CD4-positive, alpha-beta memory T cell (primary cell): Measurements from ENCODE around the gene PRKG1. TPM values are rescaled to one million over a fixed set of nuclear protein-coding genes. Genes with fewer than 3 reads are reported as not detected.

Experiments used
- CTCF ChIA-PET: fragments of 350-600 bp; sonication (Branson Sonifier 250); formaldehyde crosslinking; loops from one replicate; lab custom pipeline; 2021; ENCODE audit warnings: inconsistent platforms; ENCODE audit not compliant: partially characterized antibody; lab: Charles Lee
- POLR2A ChIA-PET: fragments of 350-600 bp; sonication (Branson Sonifier 250); formaldehyde crosslinking; loops from one replicate; lab custom pipeline; 2021; ENCODE audit not compliant: partially characterized antibody; lab: Charles Lee
- DNase-seq, 5 donors: peaks; one replicate each; pipeline versions ENCODE4 v3.0.0 to v3.0.0-alpha.2; 2020 to 2022; ENCODE audit warnings: mixed read lengths in 1 of 5
- H3K27ac ChIP-seq: one replicate; pipeline ENCODE4 v1.7.0; 2013; ENCODE audit warnings: low read depth, low read length
- H3K27me3 ChIP-seq: 2 replicates; pipeline ENCODE4 v1.7.0; 2013; ENCODE audit warnings: mild to moderate bottlenecking, low read length, moderate library complexity; ENCODE audit not compliant: insufficient read depth
- H3K36me3 ChIP-seq: 2 replicates; pipeline ENCODE4 v1.7.0; 2013; ENCODE audit warnings: mild to moderate bottlenecking, low read length, moderate library complexity; ENCODE audit not compliant: insufficient read depth
- H3K4me1 ChIP-seq: 2 replicates; pipeline ENCODE4 v1.7.0; 2013; ENCODE audit warnings: mild to moderate bottlenecking, low read length, moderate library complexity; ENCODE audit not compliant: insufficient read depth
- H3K4me3 ChIP-seq, 2 donors: one replicate each; pipeline ENCODE4 v1.7.0; 2013; ENCODE audit warnings: low read length in 2 of 2, mild to moderate bottlenecking in 1 of 2
- H3K9me3 ChIP-seq, 2 donors: one replicate each; pipeline ENCODE4 v1.7.0; 2013; ENCODE audit warnings: low read length in 2 of 2, control low read depth in 1 of 2; ENCODE audit not compliant: control insufficient read depth in 1 of 2
- H3K27ac Mint-ChIP-seq, 7 donors: one replicate each; pipeline ENCODE4 v1.8.0; 2020 to 2021; ENCODE audit warnings: mixed read lengths in 7 of 7, mild to moderate bottlenecking in 6 of 7, inconsistent platforms in 3 of 7, moderate library complexity in 3 of 7
- H3K27me3 Mint-ChIP-seq, 2 donors: one replicate each; pipeline ENCODE4 v1.8.0; 2020 to 2021; ENCODE audit warnings: mixed read lengths in 2 of 2
- H3K36me3 Mint-ChIP-seq, 2 donors: one replicate each; pipeline ENCODE4 v1.8.0; 2020 to 2021; ENCODE audit warnings: mixed read lengths in 2 of 2, inconsistent platforms in 1 of 2, mild to moderate bottlenecking in 1 of 2
- H3K4me1 Mint-ChIP-seq, 4 donors: one replicate each; pipeline ENCODE4 v1.8.0; 2020 to 2021; ENCODE audit warnings: mixed read lengths in 4 of 4, mild to moderate bottlenecking in 1 of 4
- H3K4me3 Mint-ChIP-seq, 8 donors: one replicate each; pipeline ENCODE4 v1.8.0; 2020 to 2021; ENCODE audit warnings: mixed read lengths in 8 of 8, mild to moderate bottlenecking in 7 of 8, moderate library complexity in 6 of 8, inconsistent platforms in 3 of 8
- H3K9me3 Mint-ChIP-seq, 8 donors: one replicate each; pipeline ENCODE4 v1.8.0; 2020 to 2021; ENCODE audit warnings: mixed read lengths in 8 of 8, mild to moderate bottlenecking in 5 of 8, inconsistent platforms in 3 of 8, moderate library complexity in 1 of 8
- intact Hi-C: fragments of 100-400 bp; cut with micrococcal nuclease; formaldehyde crosslinking; loops from one replicate; pipeline ENCODE4 v1.15.1; 2023
- polyA plus RNA-seq, 2 donors: library from polyadenylated mRNA; unstranded; fragments of 300-500 nt; fragmentation: Illumina TruSeq; gene quantifications; one replicate each; pipeline ENCODE4 v1.2.3, GENCODE V29; 2021
- total RNA-seq, 2 experiments: library from RNA; stranded (reverse); gene quantifications; one replicate each; pipeline ENCODE4 v1.2.3, GENCODE V29; 2021

The PRKG1 gene
- total RNA-seq = under 1 TPM; 0.06 to 0.20 TPM
- not detected for polyA plus RNA-seq

DNA sequence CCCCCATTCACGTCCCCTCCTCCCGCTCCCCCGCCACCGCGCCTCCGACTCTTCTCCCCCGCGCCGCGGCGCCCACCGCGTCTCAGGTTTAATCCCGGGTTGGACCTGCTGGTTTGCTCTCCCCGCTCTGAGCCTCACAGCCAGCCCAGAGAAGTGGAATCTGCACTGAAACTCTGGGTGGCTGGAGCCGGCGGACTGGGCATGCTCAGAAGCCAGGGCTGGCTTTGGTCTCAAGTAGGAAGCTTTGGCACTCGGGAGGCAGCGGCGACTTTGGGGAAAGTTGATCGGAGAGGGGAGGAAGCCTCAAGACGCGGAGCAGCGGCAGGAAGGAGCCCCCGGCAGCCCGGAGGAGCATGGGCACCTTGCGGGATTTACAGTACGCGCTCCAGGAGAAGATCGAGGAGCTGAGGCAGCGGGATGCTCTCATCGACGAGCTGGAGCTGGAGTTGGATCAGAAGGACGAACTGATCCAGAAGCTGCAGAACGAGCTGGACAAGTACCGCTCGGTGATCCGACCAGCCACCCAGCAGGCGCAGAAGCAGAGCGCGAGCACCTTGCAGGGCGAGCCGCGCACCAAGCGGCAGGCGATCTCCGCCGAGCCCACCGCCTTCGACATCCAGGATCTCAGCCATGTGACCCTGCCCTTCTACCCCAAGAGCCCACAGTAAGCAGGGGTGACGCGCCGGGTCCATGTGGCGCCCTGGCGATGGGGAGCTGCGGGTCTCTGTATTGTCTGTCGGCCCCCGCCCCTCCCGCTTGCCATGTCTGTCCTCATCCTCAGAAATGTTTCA, at the start of gene PRKG1:
Gene PRKG1 (plus strand): TSS at position 250 of the 791 bp plus-strand sequence.
- Mint-ChIP-seq H3K4me1 (peaks cover 2 to 17% (median 12%) of the 10 kb centered on the region in 4 donors), H3K36me3 (no peaks in the 10 kb centered on the region), H3K4me3 (peak within 1 kb of the TSS; percentile 54 to 88 (median 71)), H3K27ac (no peak within 1 kb of the TSS), H3K9me3 (no peaks in the 10 kb centered on the region), H3K27me3 (peaks cover 26% of the 10 kb centered on the region in 2 donors)
- POLR2A ChIA-PET = no interaction called here
- H3K36me3 ChIP-seq = no peaks in the 10 kb centered on the region
- no peaks in the 10 kb centered on the region for H3K9me3 ChIP-seq
- no peaks in the 10 kb centered on the region for H3K4me1 ChIP-seq
- H3K27ac ChIP-seq = no peak within 1 kb of the TSS
- intact Hi-C loops = no loop called here
- peak within 1 kb of the TSS in 1 of 2 donors; percentile 12 for H3K4me3 ChIP-seq
- DNase-seq = no peak
- CTCF ChIA-PET = no interaction called here
- peaks cover 9% of the 10 kb centered on the region for H3K27me3 ChIP-seq

DNA sequence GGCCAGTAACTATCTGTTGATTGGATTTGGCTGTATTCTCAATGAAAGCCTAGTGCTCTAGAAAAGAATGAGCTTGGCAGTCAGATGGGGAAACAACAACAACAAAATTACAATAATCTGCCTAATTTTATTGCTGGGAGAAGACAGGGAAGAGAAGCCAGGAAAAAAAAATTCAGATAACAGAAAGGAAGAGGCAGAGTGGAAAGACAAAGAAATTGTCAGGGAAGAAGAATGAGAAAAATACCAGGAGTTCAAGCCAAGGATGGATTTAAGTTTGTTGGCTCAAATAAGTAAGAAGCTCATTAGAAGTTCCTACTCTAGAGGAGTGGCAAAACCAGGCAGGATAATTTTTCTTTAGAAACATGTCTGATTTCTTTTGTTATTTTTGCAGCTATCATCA, 45.9 kb upstream of the PRKG1 start:
- no peaks in the 10 kb centered on the region for H3K36me3 Mint-ChIP-seq
- Histone ChIP-seq H3K4me3 (no peak overlapping the region), H3K9me3 (no peaks in the 10 kb centered on the region), H3K36me3 (no peaks in the 10 kb centered on the region), H3K27me3 (no peaks in the 10 kb centered on the region), H3K4me1 (no peaks in the 10 kb centered on the region), H3K27ac (no peak overlapping the region)
- peaks cover 0 to 2% (median 0%) of the 10 kb centered on the region in 8 donors for H3K9me3 Mint-ChIP-seq
- no peak overlapping the region for H3K4me3 Mint-ChIP-seq
- H3K4me1 Mint-ChIP-seq = no peaks in the 10 kb centered on the region
- H3K27me3 Mint-ChIP-seq = peaks cover 2% of the 10 kb centered on the region in 2 donors
- intact Hi-C loops = no loop called here
- ChIA-PET POLR2A (no interaction called here), CTCF (no interaction called here)
- DNase-seq = no peak
- no peak overlapping the region for H3K27ac Mint-ChIP-seq

DNA sequence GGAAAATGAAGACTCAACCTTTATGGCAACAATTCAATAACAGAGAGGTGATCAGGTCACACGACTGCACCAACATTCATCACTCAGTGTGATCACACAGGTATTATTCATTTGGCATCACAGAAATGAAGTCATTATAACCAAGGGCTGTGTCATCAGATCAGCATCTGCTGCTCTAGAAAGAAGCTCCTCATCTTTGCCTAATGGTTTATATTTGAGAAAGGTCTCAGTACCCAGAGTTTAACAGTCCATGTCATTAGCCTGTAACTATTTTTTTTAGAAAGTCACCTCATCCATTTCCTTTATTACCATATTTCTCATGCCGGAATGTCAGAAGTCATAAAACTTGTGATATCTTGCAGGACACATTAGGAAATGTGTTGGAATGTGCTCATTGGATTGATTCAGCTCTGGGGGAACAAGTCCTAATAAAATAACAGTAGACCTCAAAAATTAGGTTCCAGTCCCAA, 45.1 kb upstream of the PRKG1 start:
- H3K4me3 Mint-ChIP-seq = no peak overlapping the region
- intact Hi-C loops = no loop called here
- Histone ChIP-seq H3K4me3 (no peak overlapping the region), H3K4me1 (no peaks in the 10 kb centered on the region), H3K36me3 (no peaks in the 10 kb centered on the region), H3K9me3 (no peaks in the 10 kb centered on the region), H3K27ac (no peak overlapping the region), H3K27me3 (no peaks in the 10 kb centered on the region)
- H3K27me3 Mint-ChIP-seq = peaks cover 2% of the 10 kb centered on the region in 2 donors
- peaks cover 0 to 2% (median 0%) of the 10 kb centered on the region in 8 donors for H3K9me3 Mint-ChIP-seq
- ChIA-PET CTCF (no interaction called here), POLR2A (no interaction called here)
- no peaks in the 10 kb centered on the region for H3K4me1 Mint-ChIP-seq
- DNase-seq = no peak
- no peak overlapping the region for H3K27ac Mint-ChIP-seq
- no peaks in the 10 kb centered on the region for H3K36me3 Mint-ChIP-seq

DNA sequence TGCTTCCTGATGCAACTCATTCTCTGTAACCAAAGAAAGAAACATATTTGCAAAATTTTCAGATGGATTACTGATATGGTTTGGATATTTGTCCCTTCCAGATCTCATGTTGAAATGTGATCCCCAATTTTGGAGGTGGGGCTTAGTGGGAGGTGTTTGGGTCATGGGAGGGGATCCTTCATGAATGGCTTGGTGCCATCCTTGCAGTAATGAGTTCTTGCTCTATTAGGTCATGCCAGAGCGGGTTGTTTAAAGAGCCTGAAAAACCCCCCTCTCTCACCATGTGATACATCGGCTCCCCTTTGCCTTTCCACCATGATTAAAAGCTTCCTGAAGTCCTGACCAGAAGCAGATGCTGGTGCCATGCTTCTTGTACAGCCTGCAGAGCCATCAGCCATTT, 43.8 kb upstream of the PRKG1 start:
- H3K27me3 Mint-ChIP-seq = peaks cover 0 to 2% of the 10 kb centered on the region in 2 donors
- no peak for DNase-seq
- no peaks in the 10 kb centered on the region for H3K27me3 ChIP-seq
- CTCF ChIA-PET = no interaction called here
- no peaks in the 10 kb centered on the region for H3K4me1 Mint-ChIP-seq
- no peaks in the 10 kb centered on the region for H3K36me3 ChIP-seq
- no peak overlapping the region for H3K4me3 ChIP-seq
- no peak overlapping the region for H3K27ac Mint-ChIP-seq
- H3K4me3 Mint-ChIP-seq = no peak overlapping the region
- H3K36me3 Mint-ChIP-seq = no peaks in the 10 kb centered on the region
- no peaks in the 10 kb centered on the region for H3K9me3 ChIP-seq
- H3K27ac ChIP-seq = no peak overlapping the region
- POLR2A ChIA-PET = no interaction called here
- intact Hi-C loops = no loop called here
- no peaks in the 10 kb centered on the region for H3K4me1 ChIP-seq
- H3K9me3 Mint-ChIP-seq = no peaks in the 10 kb centered on the region

DNA sequence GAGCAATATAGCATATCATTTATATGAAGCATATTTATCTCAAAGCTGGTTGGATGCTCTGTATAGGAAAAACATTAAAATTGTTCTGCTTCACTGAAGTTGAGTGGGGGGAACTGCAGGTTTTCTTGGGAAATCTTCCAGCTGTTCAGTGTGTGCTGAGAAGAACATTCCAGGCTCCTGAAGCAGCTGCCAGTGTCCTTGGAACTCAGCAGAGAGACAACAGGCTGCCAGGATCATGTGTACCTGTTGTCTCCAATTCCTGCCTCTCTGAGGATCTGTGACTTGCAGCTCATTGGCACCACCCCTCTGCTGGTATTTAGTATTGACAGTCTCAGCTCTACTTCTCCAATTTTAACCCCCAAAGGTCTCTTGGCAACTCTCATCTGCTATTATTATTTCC, 42.3 kb upstream of the PRKG1 start:
- Histone ChIP-seq H3K27me3 (no peaks in the 10 kb centered on the region), H3K27ac (no peak overlapping the region), H3K9me3 (no peaks in the 10 kb centered on the region), H3K36me3 (no peaks in the 10 kb centered on the region), H3K4me3 (no peak overlapping the region), H3K4me1 (no peaks in the 10 kb centered on the region)
- DNase-seq = no peak
- POLR2A ChIA-PET = no interaction called here
- H3K4me3 Mint-ChIP-seq = no peak overlapping the region
- peaks cover 0 to 4% of the 10 kb centered on the region in 2 donors for H3K27me3 Mint-ChIP-seq
- CTCF ChIA-PET = interaction anchor here (1.1 kb wide), 1 partner anchor 20 kb away, joined by 3 read pairs; no protein-coding TSS in a partner anchor
- no peaks in the 10 kb centered on the region for H3K4me1 Mint-ChIP-seq
- intact Hi-C loops = no loop called here
- H3K36me3 Mint-ChIP-seq = no peaks in the 10 kb centered on the region
- H3K27ac Mint-ChIP-seq = no peak overlapping the region
- H3K9me3 Mint-ChIP-seq = no peaks in the 10 kb centered on the region

DNA sequence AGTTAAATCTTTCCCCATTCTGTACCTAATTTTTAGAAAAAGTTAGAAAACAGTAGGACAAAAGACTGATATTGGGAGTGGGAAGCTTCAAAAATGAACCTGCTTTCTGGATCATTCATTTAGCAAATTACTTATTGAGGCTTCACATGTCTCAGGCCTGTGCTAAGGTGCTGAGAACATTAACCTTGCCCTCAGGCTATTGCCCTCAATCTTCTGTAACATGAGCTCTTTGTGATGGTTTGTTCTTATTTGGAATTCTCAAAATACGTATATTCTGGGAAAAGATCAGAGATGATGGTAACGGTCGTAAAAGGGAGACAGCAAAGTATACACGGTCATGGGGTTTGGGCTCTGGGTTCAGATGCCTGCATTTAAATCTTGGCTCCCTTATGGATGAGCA, 39.5 kb upstream of the PRKG1 start:
- ChIA-PET POLR2A (no interaction called here), CTCF (no interaction called here)
- Histone ChIP-seq H3K4me1 (no peaks in the 10 kb centered on the region), H3K4me3 (no peak overlapping the region), H3K27ac (no peak overlapping the region), H3K9me3 (no peaks in the 10 kb centered on the region), H3K27me3 (no peaks in the 10 kb centered on the region), H3K36me3 (no peaks in the 10 kb centered on the region)
- Mint-ChIP-seq H3K36me3 (no peaks in the 10 kb centered on the region), H3K4me3 (no peak overlapping the region), H3K9me3 (no peaks in the 10 kb centered on the region), H3K27ac (no peak overlapping the region), H3K4me1 (no peaks in the 10 kb centered on the region), H3K27me3 (peaks cover 0 to 4% of the 10 kb centered on the region in 2 donors)
- DNase-seq = no peak
- intact Hi-C loops = no loop called here

DNA sequence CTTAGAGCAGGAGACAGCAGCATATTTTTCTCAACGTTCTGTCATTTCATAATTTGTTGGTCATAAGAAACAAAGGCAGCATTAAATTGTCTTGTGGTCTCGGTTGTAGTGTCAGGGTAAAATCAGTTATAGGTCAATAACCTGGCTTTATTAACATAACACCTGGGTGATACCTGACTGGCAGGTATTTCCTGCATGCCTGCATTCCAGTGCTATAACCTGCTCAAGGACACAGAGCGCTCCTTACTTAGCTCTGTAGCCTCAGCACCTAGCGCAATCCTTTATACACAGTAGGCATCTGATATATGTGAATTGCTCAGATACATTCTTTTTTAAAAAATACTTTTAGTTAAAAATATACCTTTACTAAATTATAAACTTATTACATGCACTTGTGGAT, 38.9 kb upstream of the PRKG1 start:
- Mint-ChIP-seq H3K27me3 (peaks cover 0 to 4% of the 10 kb centered on the region in 2 donors), H3K27ac (no peak overlapping the region), H3K9me3 (no peaks in the 10 kb centered on the region), H3K36me3 (no peaks in the 10 kb centered on the region), H3K4me3 (no peak overlapping the region), H3K4me1 (no peaks in the 10 kb centered on the region)
- ChIA-PET POLR2A (no interaction called here), CTCF (no interaction called here)
- no peaks in the 10 kb centered on the region for H3K9me3 ChIP-seq
- no peak for DNase-seq
- no peak overlapping the region for H3K27ac ChIP-seq
- no peaks in the 10 kb centered on the region for H3K4me1 ChIP-seq
- H3K36me3 ChIP-seq = no peaks in the 10 kb centered on the region
- H3K27me3 ChIP-seq = no peaks in the 10 kb centered on the region
- intact Hi-C loops = no loop called here
- H3K4me3 ChIP-seq = no peak overlapping the region
